SH-SY5Y (cell line): ENCODE measurements around the gene LRRC8C.

ENCODE experiments used
- GATA2 ChIP-seq: IDR thresholded peaks from 2 replicates; pipeline ENCODE4 v1.6.1; 2011; ENCODE audit warnings: mild to moderate bottlenecking, low read depth, low read length
- GATA3 ChIP-seq: IDR thresholded peaks from 2 replicates; pipeline ENCODE4 v1.6.1; 2011; ENCODE audit warnings: low read depth, mild to moderate bottlenecking, low read length, moderate library complexity

The LRRC8C gene

DNA sequence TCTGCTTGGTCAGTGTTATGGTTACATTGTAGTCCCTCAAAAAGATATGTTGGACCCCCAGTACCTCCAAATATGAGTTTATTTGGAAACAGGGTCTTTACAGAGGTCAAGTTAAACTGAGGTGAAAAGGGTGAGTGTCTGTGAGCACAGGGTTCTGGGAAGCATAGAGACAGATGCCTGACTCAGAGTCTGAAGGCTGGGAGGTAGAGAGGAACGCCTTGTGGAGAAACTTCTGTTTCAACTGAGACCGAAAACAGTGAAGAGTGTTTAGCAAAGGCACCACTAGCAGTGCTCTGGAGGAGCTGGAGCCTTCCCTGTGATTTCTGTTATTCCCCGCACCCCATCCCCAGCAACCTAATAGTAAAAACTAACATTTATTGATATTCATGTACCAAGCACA lies 122.7 kb downstream of the LRRC8C start:
- TF ChIP-seq GATA2 (no peak), GATA3 (no peak)

DNA sequence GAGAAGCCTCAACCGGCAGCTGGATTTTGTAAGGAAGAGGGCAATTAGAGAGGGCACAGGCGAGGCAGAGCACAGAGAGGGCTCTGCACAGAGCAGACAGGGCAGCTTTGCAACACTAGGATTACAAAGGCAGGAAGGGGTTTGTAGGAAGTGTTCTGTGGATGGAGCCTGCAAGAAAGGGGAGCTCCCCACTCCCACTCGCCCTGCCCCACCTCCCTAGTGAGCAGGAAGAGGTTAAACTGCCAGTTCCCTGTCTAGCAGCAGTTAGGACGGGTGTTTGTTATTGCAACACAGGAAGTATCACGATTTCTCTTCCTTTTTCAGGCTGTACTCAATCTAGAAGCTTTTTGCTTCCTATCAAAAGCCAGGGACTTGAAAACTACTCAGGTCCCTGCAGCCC lies 124.6 kb downstream of the LRRC8C start:
- TF ChIP-seq GATA2 (no peak), GATA3 (no peak)

DNA sequence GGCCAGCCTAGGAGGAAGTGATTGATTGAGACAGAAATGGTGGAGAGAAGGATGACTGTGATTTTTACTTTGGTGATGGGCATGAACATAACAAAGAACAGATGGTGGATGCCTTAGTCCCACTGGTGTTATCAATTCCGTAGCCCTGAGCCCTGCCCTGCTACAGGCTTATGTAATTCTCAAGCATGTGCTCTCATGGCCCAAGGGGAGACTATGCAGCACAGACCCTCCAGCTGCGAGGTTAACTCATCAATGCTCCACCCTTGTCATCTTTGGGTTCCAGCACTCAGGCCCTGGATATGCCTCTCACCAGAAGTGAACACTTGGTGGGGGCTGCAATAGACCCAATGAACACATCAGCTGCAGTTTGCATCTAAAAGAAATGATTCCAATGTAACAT lies 125.2 kb downstream of the LRRC8C start:
- no peak for TF ChIP-seq GATA2
- TF ChIP-seq GATA3 = no peak

GRCh38 chr1:89759036-89759435 lies 126.1 kb downstream of the LRRC8C start:
- TF ChIP-seq GATA2 = no peak
- TF ChIP-seq GATA3 = no peak

DNA sequence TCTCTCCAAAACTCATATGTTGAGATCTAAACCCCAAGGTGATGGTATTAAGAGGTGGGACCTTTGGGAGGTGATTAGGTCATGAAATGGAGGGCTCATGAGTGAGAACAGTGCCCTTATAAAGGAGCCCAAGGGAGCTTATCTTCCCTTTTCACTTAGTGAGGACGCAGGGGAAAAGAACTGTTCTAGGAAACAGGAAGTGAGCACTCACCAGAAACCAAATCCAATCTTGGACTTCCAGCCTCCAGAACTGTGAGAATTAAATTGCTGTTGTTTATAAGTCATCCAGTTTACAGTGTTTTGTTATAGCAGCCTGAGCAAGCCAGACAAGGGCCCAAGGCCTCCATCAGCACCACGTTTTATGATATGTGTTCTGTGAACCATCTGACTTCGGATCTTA lies 127.6 kb downstream of the LRRC8C start:
- TF ChIP-seq GATA3 (no peak), GATA2 (no peak)

DNA sequence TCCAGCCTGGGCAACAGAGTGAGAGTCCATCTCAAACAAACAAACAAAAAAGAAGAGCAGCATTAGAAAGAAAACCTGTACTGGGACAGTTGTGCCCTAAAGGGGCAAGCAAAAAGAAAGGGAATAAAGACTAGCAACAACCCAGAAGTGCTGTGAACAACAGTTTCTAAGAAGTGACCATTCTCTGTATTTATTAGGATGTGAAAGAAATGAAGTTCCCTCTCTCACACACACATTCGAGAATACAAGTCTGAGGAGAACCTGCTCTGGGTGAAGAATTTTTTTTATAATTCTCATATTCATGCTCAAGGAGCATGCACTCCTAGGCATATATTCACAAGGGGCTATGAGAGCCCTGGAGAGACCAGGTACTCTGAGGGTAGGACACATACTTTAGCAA lies 128.4 kb downstream of the LRRC8C start:
- TF ChIP-seq GATA2 = no peak

- TF ChIP-seq GATA3 (no peak), GATA2 (no peak)
Measured at GRCh38 chr1:89761901-89762300, 129.0 kb downstream of the LRRC8C start.

GRCh38 chr1:89762386-89762778 lies 129.5 kb downstream of the LRRC8C start:
- TF ChIP-seq GATA3 (no peak), GATA2 (no peak)

- TF ChIP-seq GATA3 (no peak), GATA2 (peak; percentile 18; the same call in 1 of the 2 replicates)
Measured at GRCh38 chr1:89762779-89763648, 130.1 kb downstream of the LRRC8C start.

- TF ChIP-seq GATA2 = no peak
- no peak for TF ChIP-seq GATA3
Measured at GRCh38 chr1:89763649-89763986, 130.7 kb downstream of the LRRC8C start.

DNA sequence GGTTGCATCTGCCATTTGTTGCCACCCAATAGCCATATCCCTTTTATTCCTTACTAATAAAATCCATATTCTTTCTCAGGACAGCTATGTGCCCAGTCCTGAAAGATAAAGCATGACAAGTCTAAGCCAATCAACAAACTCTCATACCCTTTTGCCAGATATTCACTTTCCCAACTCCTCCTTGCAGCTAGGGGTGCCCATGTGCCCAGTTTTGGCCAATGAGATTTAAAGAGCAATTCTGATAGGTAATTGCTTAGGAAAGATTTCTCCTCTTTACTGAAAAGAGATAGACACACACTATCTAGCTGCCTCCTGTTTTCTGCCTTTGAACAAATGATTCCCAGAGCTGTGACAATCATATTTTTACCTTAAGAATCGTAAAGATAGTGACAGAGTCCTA lies 132.9 kb downstream of the LRRC8C start:
- TF ChIP-seq GATA3 (no peak), GATA2 (no peak)

DNA sequence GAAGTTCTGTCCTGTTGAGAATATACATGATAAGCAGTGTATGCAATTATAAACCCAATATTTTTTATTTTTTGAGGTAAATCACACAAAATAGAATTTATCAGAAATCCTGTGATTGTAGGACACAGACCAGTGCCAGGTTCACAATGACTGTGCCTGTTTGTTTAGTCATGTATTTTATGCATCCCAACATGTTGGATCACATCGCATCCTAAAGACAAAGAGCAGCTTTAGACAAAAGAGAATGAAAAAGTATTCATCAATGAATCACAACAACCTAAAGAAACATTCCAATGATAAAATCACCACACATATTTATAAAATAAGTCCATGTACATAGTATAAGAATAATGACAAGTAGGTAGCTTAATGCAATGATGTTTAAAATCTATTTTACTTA lies 134.7 kb downstream of the LRRC8C start:
- TF ChIP-seq GATA3 (no peak), GATA2 (no peak)
